Stimulated activated CD4-positive, alpha-beta T cell treated with anti-CD3 and anti-CD28 coated beads, Interleukin-1b, Interleukin-23, amount 100 ng/mL, for 24 hours (primary cell): ENCODE data around the gene TK1.
A peak's percentile ranks its signal among the peaks of the same experiment; 100 is the strongest.
"Not testable (repeated sequence)": the region's sequence is repeated elsewhere in the genome, so short reads cannot be mapped to it uniquely, and the experiment has no call there.

Experiments
- DNase-seq, 4 experiments: peaks; one replicate each; pipeline ENCODE4 v3.0.0-alpha.2; 2020; ENCODE audit warnings: low read depth in 4 of 4, low spot score in 1 of 4

TK1 gene

GRCh38 chr17:78180083-78180482 is 6.8 kb downstream of the TK1 start:
- DNase-seq, result no peak

GRCh38 chr17:78179372-78179771 is 7.5 kb downstream of the TK1 start:
- no peak for DNase-seq

- peak; percentile 47 to 69 (median 58) for DNase-seq
Measured at GRCh38 chr17:78176548-78177025, 10.3 kb downstream of the TK1 start.

GRCh38 chr17:78175643-78175981 is 11.2 kb downstream of the TK1 start:
- DNase-seq, result no peak

GRCh38 chr17:78174870-78175642 is 11.8 kb downstream of the TK1 start:
- no peak for DNase-seq

- DNase-seq, result no peak
Measured at GRCh38 chr17:78174346-78174869, 12.4 kb downstream of the TK1 start.

GRCh38 chr17:78173097-78173715 is 13.6 kb downstream of the TK1 start:
- DNase-seq, result no peak

GRCh38 chr17:78172249-78173051 is 14.4 kb downstream of the TK1 start:
- DNase-seq, result no peak

GRCh38 chr17:78171591-78172248 is 15.1 kb downstream of the TK1 start:
- not testable (repeated sequence) for DNase-seq

GRCh38 chr17:78170692-78171590 is 15.9 kb downstream of the TK1 start:
- no peak for DNase-seq

GRCh38 chr17:78168903-78169793 is 17.7 kb downstream of the TK1 start:
- DNase-seq, result peak in 3 of 4 experiments; percentile 42 to 58 (median 45)

- DNase-seq, result peak; percentile 71 to 82 (median 78)
Measured at GRCh38 chr17:78168242-78168902, 18.5 kb downstream of the TK1 start, which contains the start of gene SYNGR2. TSS of gene SYNGR2 (plus strand) at chr17:78168581. CDS start at chr17:78168617, 36 bp downstream.

GRCh38 chr17:78166416-78166815 is 20.4 kb downstream of the TK1 start:
- no peak for DNase-seq

GRCh38 chr17:78164748-78165607 is 21.9 kb downstream of the TK1 start:
- no peak for DNase-seq

GRCh38 chr17:78163881-78164747 is 22.7 kb downstream of the TK1 start:
- no peak for DNase-seq

- no peak for DNase-seq
Measured at GRCh38 chr17:78159575-78160158, 27.2 kb downstream of the TK1 start.
